Chondrocyte (in vitro differentiated cells): ENCODE data around the gene GABRA6. TPM values are rescaled to one million over a fixed set of nuclear protein-coding genes. Genes with fewer than 3 reads are reported as not detected.

ENCODE experiments used
- DNase-seq: peaks from one replicate; pipeline ENCODE4 v3.0.0; 2021; ENCODE audit warnings: mixed read lengths, low spot score
- H3K27ac Mint-ChIP-seq: one replicate; pipeline ENCODE4 v1.8.0; 2021; ENCODE audit warnings: mild to moderate bottlenecking, moderate library complexity, mixed read lengths; ENCODE audit not compliant: unreplicated experiment
- H3K27me3 Mint-ChIP-seq: 2 replicates; pipeline ENCODE4 v1.8.0; 2021; ENCODE audit warnings: low read depth, mixed read lengths
- H3K36me3 Mint-ChIP-seq: 2 replicates; pipeline ENCODE4 v1.8.0; 2021; ENCODE audit warnings: low read depth, mixed read lengths
- H3K4me1 Mint-ChIP-seq: 2 replicates; pipeline ENCODE4 v1.8.0; 2021; ENCODE audit warnings: low read depth, mild to moderate bottlenecking, mixed read lengths
- H3K4me3 Mint-ChIP-seq: one replicate; pipeline ENCODE4 v1.8.0; 2021; ENCODE audit warnings: mild to moderate bottlenecking, moderate library complexity, mixed read lengths; ENCODE audit not compliant: unreplicated experiment
- H3K9me3 Mint-ChIP-seq: 2 replicates; pipeline ENCODE4 v1.8.0; 2021; ENCODE audit warnings: low read depth, mixed read lengths
- total RNA-seq: library from RNA; stranded (reverse); gene quantifications from 3 replicates; pipeline ENCODE4 v1.2.1, GENCODE V29; 2021
- TF ChIP-seq, protein P1 (sequence below): fragments of 200-600 bp; sonication (generic); IDR thresholded peaks from 2 replicates; pipeline ENCODE4 v1.5.0; 2021; ENCODE audit warnings: antibody characterized with exemption, mild to moderate bottlenecking, moderate library complexity

The GABRA6 gene
- total RNA-seq, 1 donor from 2014 or later, result not detected

DNA sequence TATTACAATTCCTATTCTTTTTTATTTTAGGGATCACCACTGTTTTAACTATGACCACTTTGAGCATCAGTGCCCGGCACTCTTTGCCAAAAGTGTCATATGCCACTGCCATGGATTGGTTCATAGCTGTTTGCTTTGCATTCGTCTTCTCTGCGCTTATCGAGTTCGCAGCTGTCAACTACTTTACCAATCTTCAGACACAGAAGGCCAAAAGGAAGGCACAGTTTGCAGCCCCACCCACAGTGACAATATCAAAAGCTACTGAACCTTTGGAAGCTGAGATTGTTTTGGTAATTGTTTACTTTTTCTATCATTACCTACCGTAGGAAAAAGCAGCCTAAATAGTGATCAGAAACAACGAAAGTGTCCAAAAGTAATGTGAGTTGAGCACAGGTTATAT is 6.4 kb downstream of the GABRA6 start:
- no peak overlapping the region for H3K27ac Mint-ChIP-seq
- no peak overlapping the region for H3K4me3 Mint-ChIP-seq
- peaks cover 1% of the 10 kb centered on the region for H3K27me3 Mint-ChIP-seq
- H3K9me3 Mint-ChIP-seq, result no peaks in the 10 kb centered on the region
- DNase-seq, result no peak
- TF ChIP-seq, protein P1, sequence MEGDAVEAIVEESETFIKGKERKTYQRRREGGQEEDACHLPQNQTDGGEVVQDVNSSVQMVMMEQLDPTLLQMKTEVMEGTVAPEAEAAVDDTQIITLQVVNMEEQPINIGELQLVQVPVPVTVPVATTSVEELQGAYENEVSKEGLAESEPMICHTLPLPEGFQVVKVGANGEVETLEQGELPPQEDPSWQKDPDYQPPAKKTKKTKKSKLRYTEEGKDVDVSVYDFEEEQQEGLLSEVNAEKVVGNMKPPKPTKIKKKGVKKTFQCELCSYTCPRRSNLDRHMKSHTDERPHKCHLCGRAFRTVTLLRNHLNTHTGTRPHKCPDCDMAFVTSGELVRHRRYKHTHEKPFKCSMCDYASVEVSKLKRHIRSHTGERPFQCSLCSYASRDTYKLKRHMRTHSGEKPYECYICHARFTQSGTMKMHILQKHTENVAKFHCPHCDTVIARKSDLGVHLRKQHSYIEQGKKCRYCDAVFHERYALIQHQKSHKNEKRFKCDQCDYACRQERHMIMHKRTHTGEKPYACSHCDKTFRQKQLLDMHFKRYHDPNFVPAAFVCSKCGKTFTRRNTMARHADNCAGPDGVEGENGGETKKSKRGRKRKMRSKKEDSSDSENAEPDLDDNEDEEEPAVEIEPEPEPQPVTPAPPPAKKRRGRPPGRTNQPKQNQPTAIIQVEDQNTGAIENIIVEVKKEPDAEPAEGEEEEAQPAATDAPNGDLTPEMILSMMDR, result no peak
- H3K36me3 Mint-ChIP-seq, result no peaks in the 10 kb centered on the region
- H3K4me1 Mint-ChIP-seq, result no peaks in the 10 kb centered on the region

DNA sequence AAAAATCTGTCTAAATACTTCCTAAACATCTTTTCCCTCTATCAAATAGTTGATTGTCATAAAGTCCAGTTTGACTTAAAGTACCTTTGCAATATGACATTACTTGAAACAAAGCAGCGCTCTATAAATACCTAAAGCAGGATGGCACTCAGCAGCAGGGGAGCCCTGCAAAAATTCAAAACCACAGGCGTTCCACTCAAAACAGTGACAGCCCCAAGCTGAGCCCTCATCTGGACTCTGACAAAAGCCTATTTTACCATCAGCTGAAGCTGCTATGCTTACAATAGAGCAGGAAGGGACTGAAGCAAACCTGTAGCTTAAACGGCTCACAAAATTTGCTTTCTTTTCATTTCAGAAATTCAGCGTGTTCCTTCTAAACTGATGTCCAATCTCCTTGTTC is 11.5 kb downstream of the GABRA6 start:
- Mint-ChIP-seq H3K9me3 (no peaks in the 10 kb centered on the region), H3K36me3 (no peaks in the 10 kb centered on the region), H3K4me3 (no peak overlapping the region), H3K4me1 (no peaks in the 10 kb centered on the region), H3K27me3 (peaks cover 5% of the 10 kb centered on the region), H3K27ac (no peak overlapping the region)
- TF ChIP-seq, protein P1, result no peak
- no peak for DNase-seq

DNA sequence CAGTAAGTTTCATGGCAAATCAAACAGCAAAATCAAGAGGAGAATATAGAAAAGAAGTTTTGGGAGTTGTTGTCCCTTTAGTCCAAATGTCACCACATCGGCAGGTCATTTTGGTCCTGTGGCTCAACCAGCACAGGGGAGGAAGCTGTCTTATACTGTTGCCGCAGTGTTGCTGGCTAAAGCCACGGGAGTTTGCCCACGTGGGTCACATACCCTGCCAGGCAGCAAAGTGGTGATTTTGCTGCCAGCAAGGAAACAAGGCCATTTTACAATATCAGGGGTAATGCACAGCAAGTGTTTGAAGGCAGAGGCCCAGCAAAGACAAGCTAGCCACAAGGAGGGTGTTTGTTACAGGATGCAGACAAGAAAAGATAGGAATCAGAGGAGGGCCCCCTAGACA is 14.5 kb downstream of the GABRA6 start:
- no peak for DNase-seq
- H3K27ac Mint-ChIP-seq, result no peak overlapping the region
- no peak overlapping the region for H3K4me3 Mint-ChIP-seq
- no peaks in the 10 kb centered on the region for H3K9me3 Mint-ChIP-seq
- H3K36me3 Mint-ChIP-seq, result no peaks in the 10 kb centered on the region
- H3K4me1 Mint-ChIP-seq, result no peaks in the 10 kb centered on the region
- TF ChIP-seq, protein P1, result no peak
- H3K27me3 Mint-ChIP-seq, result peaks cover 6% of the 10 kb centered on the region

DNA sequence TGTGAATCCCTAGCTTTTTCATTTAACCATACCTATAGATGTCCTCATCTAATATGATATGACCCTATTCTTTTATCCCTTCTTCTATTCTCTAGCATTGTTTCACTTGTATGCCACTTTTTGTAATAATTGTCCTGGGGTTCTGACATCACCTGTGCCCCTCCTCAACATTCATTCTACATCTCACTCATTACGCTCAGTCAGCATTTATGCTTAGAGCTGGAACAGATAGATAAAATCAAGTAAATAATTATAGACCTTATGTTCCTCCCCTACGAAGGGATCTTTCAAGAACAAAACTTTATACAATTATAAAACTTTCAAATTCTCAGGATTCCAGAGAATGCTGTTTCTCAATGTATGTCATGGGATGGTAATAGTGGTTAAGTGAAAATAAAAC is 18.0 kb downstream of the GABRA6 start:
- Mint-ChIP-seq H3K4me3 (no peak overlapping the region), H3K36me3 (no peaks in the 10 kb centered on the region), H3K4me1 (no peaks in the 10 kb centered on the region), H3K27ac (no peak overlapping the region), H3K27me3 (peaks cover 1% of the 10 kb centered on the region), H3K9me3 (no peaks in the 10 kb centered on the region)
- no peak for DNase-seq
- TF ChIP-seq, protein P1, result no peak

DNA sequence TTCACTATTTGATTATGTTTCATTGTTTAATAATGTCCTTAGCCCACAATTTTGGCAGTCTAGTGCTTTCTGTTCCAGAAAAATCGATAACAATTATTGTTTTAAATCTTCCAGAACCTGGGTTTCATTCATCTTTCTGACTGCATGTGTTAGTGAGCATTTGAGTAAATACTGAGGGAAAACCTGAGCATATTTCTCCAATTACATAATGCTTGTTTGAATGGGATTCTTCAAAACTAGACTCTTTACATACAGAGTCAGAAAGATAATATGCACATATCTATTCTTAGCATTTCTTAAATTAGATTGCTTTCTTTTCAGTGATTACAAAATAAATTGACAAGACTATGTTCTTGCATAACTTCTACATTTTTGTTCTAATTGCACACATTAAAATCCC is 21.9 kb downstream of the GABRA6 start:
- no peak for DNase-seq
- Mint-ChIP-seq H3K27me3 (peaks cover 1% of the 10 kb centered on the region), H3K9me3 (no peaks in the 10 kb centered on the region), H3K36me3 (no peaks in the 10 kb centered on the region), H3K27ac (no peak overlapping the region), H3K4me1 (no peaks in the 10 kb centered on the region), H3K4me3 (no peak overlapping the region)
- TF ChIP-seq, protein P1, result no peak
